Ascending aorta (tissue), 2 donors: Measurements from ENCODE around the gene EFHC2. TPM values are rescaled to one million over a fixed set of nuclear protein-coding genes. Genes with fewer than 3 reads are reported as not detected.

Source experiments
- DNase-seq, 2 donors: peaks; one replicate each; pipeline ENCODE4 v3.0.0-alpha.2; 2019; ENCODE audit warnings: low spot score in 2 of 2
- H3K27ac ChIP-seq, 2 donors: fragments of 200-600 bp; sonication (generic); one replicate each; pipeline ENCODE4 v1.5.1; 2016 to 2017; ENCODE audit warnings: mild to moderate bottlenecking in 1 of 2
- H3K27me3 ChIP-seq: fragments of 200-600 bp; sonication (generic); one replicate; pipeline ENCODE4 v1.5.1; 2017
- H3K36me3 ChIP-seq, 2 donors: fragments of 200-600 bp; sonication (generic); one replicate each; pipeline ENCODE4 v1.5.1; 2016
- H3K4me1 ChIP-seq, 2 donors: fragments of 200-600 bp; sonication (generic); one replicate each; pipeline ENCODE4 v1.5.1; 2016 to 2017; ENCODE audit warnings: mild to moderate bottlenecking in 1 of 2
- H3K4me3 ChIP-seq, 2 donors: fragments of 200-600 bp; sonication (generic); one replicate each; pipeline ENCODE4 v1.5.1; 2016 to 2017; ENCODE audit warnings: mild to moderate bottlenecking in 1 of 2
- H3K9me3 ChIP-seq, 2 donors: fragments of 200-600 bp; sonication (generic); one replicate each; pipeline ENCODE4 v1.5.1; 2016
- intact Hi-C: fragments of 100-400 bp; cut with DNase I; formaldehyde crosslinking; loops from one replicate; pipeline ENCODE4 v1.15.1; 2023
- total RNA-seq: library from RNA; depleted of rRNA; stranded (reverse); fragments of >200 nt; gene quantifications from one replicate; pipeline ENCODE4 v1.1.0, GENCODE V29; 2016
- TF ChIP-seq, protein P1 (sequence below), 3 experiments: fragments of 200-600 bp in 2 of 3; fragments of 450-650 bp in 1 of 3; sonication (generic) in 2 of 3; IDR thresholded peaks; one replicate each; pipeline ENCODE4 v1.5.1; 2016 to 2019; ENCODE audit warnings: antibody characterized with exemption in 3 of 3, mild to moderate bottlenecking in 1 of 3, moderate library complexity in 1 of 3

EFHC2 gene
- total RNA-seq, 1 donor from 2014 or later = not detected

DNA sequence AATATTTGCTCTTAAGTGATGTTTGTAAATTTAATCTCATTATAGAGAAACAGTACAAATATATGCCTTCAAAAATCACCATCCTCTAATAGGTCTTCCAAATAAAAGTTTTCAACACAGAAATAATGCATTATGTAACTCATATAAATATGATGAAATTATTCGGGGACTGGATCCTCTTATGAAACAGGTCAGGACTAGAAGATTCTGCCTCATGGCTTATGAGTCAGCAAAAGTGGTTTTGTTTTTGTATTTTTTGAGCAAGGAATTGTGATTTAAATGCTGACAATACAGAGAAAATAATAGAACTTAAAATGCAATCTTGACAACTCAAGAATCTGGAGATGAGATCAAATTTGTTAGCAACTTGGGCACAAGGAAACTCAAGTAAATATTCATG lies 190.6 kb downstream of the EFHC2 start:
- Histone ChIP-seq H3K4me3 (no peak overlapping the region), H3K9me3 (no peaks in the 10 kb centered on the region), H3K36me3 (no peaks in the 10 kb centered on the region), H3K4me1 (no peaks in the 10 kb centered on the region), H3K27ac (no peak overlapping the region), H3K27me3 (no peaks in the 10 kb centered on the region)
- DNase-seq = no peak
- intact Hi-C loops = no loop called here
- TF ChIP-seq, protein P1, sequence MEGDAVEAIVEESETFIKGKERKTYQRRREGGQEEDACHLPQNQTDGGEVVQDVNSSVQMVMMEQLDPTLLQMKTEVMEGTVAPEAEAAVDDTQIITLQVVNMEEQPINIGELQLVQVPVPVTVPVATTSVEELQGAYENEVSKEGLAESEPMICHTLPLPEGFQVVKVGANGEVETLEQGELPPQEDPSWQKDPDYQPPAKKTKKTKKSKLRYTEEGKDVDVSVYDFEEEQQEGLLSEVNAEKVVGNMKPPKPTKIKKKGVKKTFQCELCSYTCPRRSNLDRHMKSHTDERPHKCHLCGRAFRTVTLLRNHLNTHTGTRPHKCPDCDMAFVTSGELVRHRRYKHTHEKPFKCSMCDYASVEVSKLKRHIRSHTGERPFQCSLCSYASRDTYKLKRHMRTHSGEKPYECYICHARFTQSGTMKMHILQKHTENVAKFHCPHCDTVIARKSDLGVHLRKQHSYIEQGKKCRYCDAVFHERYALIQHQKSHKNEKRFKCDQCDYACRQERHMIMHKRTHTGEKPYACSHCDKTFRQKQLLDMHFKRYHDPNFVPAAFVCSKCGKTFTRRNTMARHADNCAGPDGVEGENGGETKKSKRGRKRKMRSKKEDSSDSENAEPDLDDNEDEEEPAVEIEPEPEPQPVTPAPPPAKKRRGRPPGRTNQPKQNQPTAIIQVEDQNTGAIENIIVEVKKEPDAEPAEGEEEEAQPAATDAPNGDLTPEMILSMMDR (IDR thresholded peaks at IDR 0.05) = no peak

DNA sequence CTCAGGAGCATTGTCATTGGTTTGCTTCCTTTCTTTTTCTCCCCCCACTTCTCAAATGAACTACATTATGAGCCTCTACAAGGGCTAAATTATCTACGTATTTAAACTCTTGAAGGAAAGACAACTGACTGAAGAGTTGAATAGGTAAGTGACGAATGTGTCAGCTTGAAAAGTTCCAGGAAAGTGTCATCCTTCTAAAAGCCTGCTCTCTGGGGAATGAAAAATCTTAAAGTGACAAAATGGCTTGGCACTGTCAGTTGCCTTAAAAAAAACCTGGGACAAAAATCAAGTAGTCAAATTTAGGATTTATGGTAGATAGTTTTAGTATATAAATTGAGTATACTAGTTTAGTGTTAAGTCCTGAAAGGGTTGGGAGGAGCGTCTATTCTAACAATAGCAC lies 196.3 kb downstream of the EFHC2 start:
- H3K4me1 ChIP-seq = no peaks in the 10 kb centered on the region
- H3K27ac ChIP-seq = no peak overlapping the region
- no peaks in the 10 kb centered on the region for H3K27me3 ChIP-seq
- TF ChIP-seq, protein P1 (IDR thresholded peaks at IDR 0.05) = no peak
- no peaks in the 10 kb centered on the region for H3K36me3 ChIP-seq
- H3K4me3 ChIP-seq = no peak overlapping the region
- intact Hi-C loops = no loop called here
- H3K9me3 ChIP-seq = no peaks in the 10 kb centered on the region
- no peak for DNase-seq

DNA sequence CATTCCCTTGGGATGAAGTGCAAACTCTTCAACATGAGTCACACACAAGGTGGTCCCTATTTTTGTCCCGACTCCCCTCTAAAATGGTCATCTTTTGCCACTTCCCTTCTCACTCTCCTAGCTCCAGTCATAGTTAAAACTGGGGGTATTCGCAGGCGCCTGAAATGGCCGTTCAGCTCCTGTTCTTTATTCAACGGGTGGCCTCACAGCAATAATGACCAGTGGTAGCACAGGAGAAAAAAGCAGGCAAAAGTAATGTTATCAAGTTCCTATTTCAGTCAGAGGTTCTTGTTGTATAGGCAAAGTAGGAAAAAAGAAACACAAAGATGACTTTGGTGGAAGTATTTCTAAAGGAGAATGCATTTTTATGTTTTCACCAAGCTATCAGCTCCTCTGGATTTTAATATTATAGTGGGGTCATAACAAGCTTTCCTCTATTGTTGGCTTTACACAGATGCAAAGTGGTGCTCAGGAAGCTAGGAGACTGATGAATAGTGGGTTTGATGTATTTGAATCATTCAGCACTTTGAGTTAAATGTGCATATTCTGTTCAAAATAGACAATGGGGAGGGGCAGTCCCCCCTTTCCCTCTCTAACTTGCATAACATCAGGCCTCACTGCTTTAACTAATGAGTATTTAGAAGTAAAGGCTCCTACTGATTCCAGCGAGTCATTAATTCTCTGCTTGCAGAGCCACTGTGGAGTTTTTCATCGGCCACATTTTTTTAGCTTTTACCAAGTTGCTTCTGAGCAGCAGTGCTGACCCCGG lies 199.1 kb downstream of the EFHC2 start:
- no peak overlapping the region for H3K4me3 ChIP-seq
- no peak for DNase-seq
- intact Hi-C loops = no loop called here
- no peaks in the 10 kb centered on the region for H3K36me3 ChIP-seq
- H3K27me3 ChIP-seq = no peaks in the 10 kb centered on the region
- H3K4me1 ChIP-seq = no peaks in the 10 kb centered on the region
- H3K9me3 ChIP-seq = peaks cover 0 to 1% of the 10 kb centered on the region in 2 donors
- TF ChIP-seq, protein P1 (IDR thresholded peaks at IDR 0.05) = no peak
- no peak overlapping the region for H3K27ac ChIP-seq

DNA sequence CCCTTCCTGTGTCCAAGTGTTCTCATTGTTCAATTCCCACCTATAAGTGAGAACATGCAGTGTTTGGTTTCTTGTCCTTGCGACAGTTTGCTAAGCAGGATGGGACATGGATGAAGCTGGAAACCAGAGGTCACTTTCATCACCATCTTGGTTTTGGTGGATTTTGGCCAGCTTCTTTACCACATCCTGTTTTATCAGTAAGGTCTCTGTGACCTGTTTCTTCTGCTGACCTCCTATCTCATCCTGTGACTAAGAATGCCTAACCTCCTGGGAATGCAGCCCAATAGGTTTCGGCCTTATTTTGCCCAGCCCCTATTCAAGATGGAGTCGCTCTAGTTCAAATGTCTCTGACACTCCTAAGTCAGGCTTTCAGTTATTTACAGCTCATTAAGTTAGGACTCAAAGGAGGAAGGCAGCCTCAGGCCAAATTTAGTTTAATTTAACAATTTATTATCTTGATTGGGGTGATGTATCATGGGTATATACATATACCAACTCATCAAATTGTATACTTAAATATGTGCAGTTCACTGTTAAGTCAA lies 200.3 kb downstream of the EFHC2 start:
- no peak for DNase-seq
- intact Hi-C loops = no loop called here
- TF ChIP-seq, protein P1 (IDR thresholded peaks at IDR 0.05) = no peak
- Histone ChIP-seq H3K36me3 (no peaks in the 10 kb centered on the region), H3K4me1 (no peaks in the 10 kb centered on the region), H3K4me3 (no peak overlapping the region), H3K9me3 (peaks cover 0 to 14% of the 10 kb centered on the region in 2 donors), H3K27ac (no peak overlapping the region), H3K27me3 (no peaks in the 10 kb centered on the region)

DNA sequence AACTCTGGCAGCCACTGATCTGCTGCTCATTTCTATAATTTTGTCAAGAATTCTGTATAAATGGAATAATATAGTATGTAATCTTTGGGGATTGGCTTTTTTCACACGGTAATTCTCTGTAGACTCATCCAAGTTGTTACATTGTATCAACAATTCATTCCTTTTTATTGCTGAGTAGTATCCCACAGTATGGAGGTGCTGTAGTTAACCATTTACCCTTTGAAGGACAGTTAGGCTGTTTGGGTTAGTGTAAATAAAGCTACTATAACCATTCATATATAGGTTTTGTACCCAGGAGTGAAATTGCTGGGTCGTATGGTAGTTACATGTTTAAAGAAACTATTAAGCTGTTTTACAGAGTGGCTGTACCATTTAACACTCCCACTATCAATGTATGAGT lies 213.3 kb downstream of the EFHC2 start:
- intact Hi-C loops = no loop called here
- H3K9me3 ChIP-seq = no peaks in the 10 kb centered on the region
- H3K27me3 ChIP-seq = no peaks in the 10 kb centered on the region
- no peak for DNase-seq
- H3K27ac ChIP-seq = no peak overlapping the region
- H3K36me3 ChIP-seq = no peaks in the 10 kb centered on the region
- H3K4me1 ChIP-seq = no peaks in the 10 kb centered on the region
- TF ChIP-seq, protein P1 (IDR thresholded peaks at IDR 0.05) = no peak
- H3K4me3 ChIP-seq = no peak overlapping the region
